Esophagus muscularis mucosa (tissue), 4 donors: ENCODE data around the gene PHC2. TPM values are rescaled to one million over a fixed set of nuclear protein-coding genes. Genes with fewer than 3 reads are reported as not detected.

ENCODE experiments used
- DNase-seq: peaks from one replicate; pipeline ENCODE4 v3.0.0-alpha.2; 2017; ENCODE audit errors: extremely low spot score
- H3K27ac ChIP-seq, 4 donors: fragments of 200-600 bp; sonication (generic); replicated peaks in 1 of 4; 1 replicate in 3 of 4; 2 replicates in 1 of 4; pipeline ENCODE4 v1.5.1; 2016 to 2019; ENCODE audit warnings: mild to moderate bottlenecking in 1 of 4
- H3K27me3 ChIP-seq, 4 donors: fragments of 200-600 bp; sonication (generic); one replicate each; pipeline versions ENCODE4 v1.5.1 to v1.6.0; 2016 to 2019
- H3K36me3 ChIP-seq, 4 donors: fragments of 200-600 bp; sonication (generic); one replicate each; pipeline ENCODE4 v1.5.1; 2016 to 2019
- H3K4me1 ChIP-seq, 4 donors: fragments of 200-600 bp; sonication (generic); one replicate each; pipeline ENCODE4 v1.5.1; 2016 to 2019
- H3K4me3 ChIP-seq, 4 donors: fragments of 200-600 bp; sonication (generic); 1 replicate in 2 of 4; 2 replicates in 2 of 4; pipeline ENCODE4 v1.5.1; 2016 to 2019; ENCODE audit warnings: mild to moderate bottlenecking in 4 of 4, moderate library complexity in 1 of 4
- H3K9me3 ChIP-seq, 4 donors: fragments of 200-600 bp; sonication (generic); 1 replicate in 3 of 4; 2 replicates in 1 of 4; pipeline ENCODE4 v1.5.1; 2016 to 2019
- EP300 ChIP-seq: sonication (generic); formaldehyde crosslinking; IDR thresholded peaks from one replicate; pipeline ENCODE4 v1.6.1; 2017; ENCODE audit warnings: antibody characterized with exemption
- POLR2A ChIP-seq: fragments of 450-650 bp; IDR thresholded peaks from one replicate; pipeline ENCODE4 v1.6.1; 2017; ENCODE audit warnings: antibody characterized with exemption, moderate library complexity, mild to moderate bottlenecking, low read depth
- POLR2AphosphoS5 ChIP-seq, 2 donors: sonication (generic); formaldehyde crosslinking; IDR thresholded peaks; one replicate each; pipeline ENCODE4 v1.6.1; 2017; ENCODE audit warnings: antibody characterized with exemption in 2 of 2
- WGBS: methylation state at CpG from one replicate; pipeline ENCODE4 v1.1.5; 2018; 5-methylcytosine and 5-hydroxymethylcytosine counted together
- intact Hi-C: fragments of 100-400 bp; cut with DNase I; formaldehyde crosslinking; loops from one replicate; pipeline ENCODE4 v1.15.1; 2023
- total RNA-seq, 4 donors: library from RNA; depleted of rRNA; stranded (reverse); fragments of >200 nt; gene quantifications; one replicate each; pipeline versions ENCODE4 v1.1.0 to v1.2.1, GENCODE V29; 2016
- TF ChIP-seq, protein P1 (sequence below), 3 experiments: fragments of 200-600 bp in 2 of 3; fragments of 450-650 bp in 1 of 3; sonication (generic) in 2 of 3; IDR thresholded peaks; one replicate each; pipeline ENCODE4 v1.5.1; 2017 to 2019; ENCODE audit warnings: antibody characterized with exemption in 3 of 3, mild to moderate bottlenecking in 2 of 3, moderate library complexity in 1 of 3

Gene PHC2
- total RNA-seq, 4 donors from 2014 or later: 104 to 274 (median 201) TPM

- no peak overlapping the region for H3K4me3 ChIP-seq
- no peaks in the 10 kb centered on the region for H3K9me3 ChIP-seq
- H3K36me3 ChIP-seq: no peaks in the 10 kb centered on the region
- TF ChIP-seq EP300: no peak
- no peak for TF ChIP-seq POLR2A
- TF ChIP-seq, protein P1, sequence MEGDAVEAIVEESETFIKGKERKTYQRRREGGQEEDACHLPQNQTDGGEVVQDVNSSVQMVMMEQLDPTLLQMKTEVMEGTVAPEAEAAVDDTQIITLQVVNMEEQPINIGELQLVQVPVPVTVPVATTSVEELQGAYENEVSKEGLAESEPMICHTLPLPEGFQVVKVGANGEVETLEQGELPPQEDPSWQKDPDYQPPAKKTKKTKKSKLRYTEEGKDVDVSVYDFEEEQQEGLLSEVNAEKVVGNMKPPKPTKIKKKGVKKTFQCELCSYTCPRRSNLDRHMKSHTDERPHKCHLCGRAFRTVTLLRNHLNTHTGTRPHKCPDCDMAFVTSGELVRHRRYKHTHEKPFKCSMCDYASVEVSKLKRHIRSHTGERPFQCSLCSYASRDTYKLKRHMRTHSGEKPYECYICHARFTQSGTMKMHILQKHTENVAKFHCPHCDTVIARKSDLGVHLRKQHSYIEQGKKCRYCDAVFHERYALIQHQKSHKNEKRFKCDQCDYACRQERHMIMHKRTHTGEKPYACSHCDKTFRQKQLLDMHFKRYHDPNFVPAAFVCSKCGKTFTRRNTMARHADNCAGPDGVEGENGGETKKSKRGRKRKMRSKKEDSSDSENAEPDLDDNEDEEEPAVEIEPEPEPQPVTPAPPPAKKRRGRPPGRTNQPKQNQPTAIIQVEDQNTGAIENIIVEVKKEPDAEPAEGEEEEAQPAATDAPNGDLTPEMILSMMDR (IDR thresholded peaks at IDR 0.05): no peak
- TF ChIP-seq POLR2AphosphoS5 (IDR thresholded peaks at IDR 0.05): no peak
- H3K4me1 ChIP-seq: peaks cover 32 to 58% (median 43%) of the 10 kb centered on the region in 4 donors
- 55% methylated on average over 4 of the region's 4 CpGs for WGBS
- peak overlapping the region in 1 of 4 donors; percentile 12 for H3K27ac ChIP-seq
- intact Hi-C loops: no loop called here
- DNase-seq: no peak
- no peaks in the 10 kb centered on the region for H3K27me3 ChIP-seq
Measured at GRCh38 chr1:33383489-33383888, 47.4 kb downstream of the PHC2 start.

DNA sequence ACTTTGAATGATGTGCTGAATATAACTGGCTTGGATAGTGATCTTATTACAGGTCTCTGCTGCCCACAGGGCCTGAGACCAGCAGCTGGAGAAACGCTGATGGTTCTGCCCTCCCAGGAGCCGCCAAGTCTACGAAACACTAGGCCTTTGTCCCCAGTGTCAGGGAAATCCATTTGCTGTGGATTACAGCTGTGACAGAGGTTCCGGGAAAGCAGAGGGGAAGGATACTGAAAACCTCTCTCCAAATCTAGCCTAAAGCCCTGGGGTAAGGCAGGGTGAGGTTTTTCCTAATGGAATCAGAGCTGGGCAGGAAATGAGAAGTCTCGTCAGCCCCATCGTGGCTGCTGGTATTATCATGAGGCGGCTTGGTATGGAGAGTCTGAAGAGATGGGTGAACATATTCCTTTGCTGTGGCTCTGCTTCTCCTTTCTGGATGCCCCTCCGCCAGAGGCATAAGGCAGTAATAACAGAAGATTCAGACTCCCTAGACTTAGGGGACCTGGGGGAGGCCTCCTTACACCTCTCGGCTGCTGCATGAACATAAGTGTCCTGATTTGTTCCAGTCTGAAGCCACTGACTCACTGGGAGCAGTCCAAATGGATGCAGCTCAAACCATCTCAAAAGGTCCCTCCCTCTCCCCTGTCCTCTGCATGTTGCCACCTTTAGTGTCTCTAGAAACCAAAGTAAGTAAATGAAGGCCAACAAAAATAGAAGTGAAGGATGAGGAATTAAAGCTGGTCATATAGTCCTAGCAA lies 48.1 kb downstream of the PHC2 start:
- intact Hi-C loops: no loop called here
- Histone ChIP-seq H3K27ac (peak overlapping the region in 3 of 4 donors; percentile 12 to 28 (median 23)), H3K27me3 (no peaks in the 10 kb centered on the region), H3K4me1 (peaks cover 32 to 53% (median 38%) of the 10 kb centered on the region in 4 donors), H3K4me3 (no peak overlapping the region), H3K9me3 (no peaks in the 10 kb centered on the region), H3K36me3 (no peaks in the 10 kb centered on the region)
- DNase-seq: no peak
- no peak for TF ChIP-seq EP300
- TF ChIP-seq, protein P1 (IDR thresholded peaks at IDR 0.05): no peak
- no peak for TF ChIP-seq POLR2AphosphoS5 (IDR thresholded peaks at IDR 0.05)
- TF ChIP-seq POLR2A: no peak
- WGBS: 73% methylated on average over 8 of the region's 9 CpGs

GRCh38 chr1:33381977-33382376 lies 48.9 kb downstream of the PHC2 start:
- H3K4me3 ChIP-seq: no peak overlapping the region
- no peaks in the 10 kb centered on the region for H3K36me3 ChIP-seq
- H3K4me1 ChIP-seq: peaks cover 27 to 52% (median 34%) of the 10 kb centered on the region in 4 donors
- 86% methylated on average over 4 of the region's 4 CpGs for WGBS
- intact Hi-C loops: no loop called here
- H3K9me3 ChIP-seq: no peaks in the 10 kb centered on the region
- peak overlapping the region in 2 of 4 donors; percentile 12 to 28 for H3K27ac ChIP-seq
- TF ChIP-seq, protein P1 (IDR thresholded peaks at IDR 0.05): no peak
- no peak for TF ChIP-seq POLR2AphosphoS5 (IDR thresholded peaks at IDR 0.05)
- TF ChIP-seq POLR2A: no peak
- TF ChIP-seq EP300: no peak
- no peaks in the 10 kb centered on the region for H3K27me3 ChIP-seq
- DNase-seq: no peak

- intact Hi-C loops: no loop called here
- Histone ChIP-seq H3K27me3 (no peaks in the 10 kb centered on the region), H3K9me3 (no peaks in the 10 kb centered on the region), H3K27ac (no peak overlapping the region), H3K4me3 (no peak overlapping the region), H3K36me3 (no peaks in the 10 kb centered on the region), H3K4me1 (peaks cover 27 to 52% (median 34%) of the 10 kb centered on the region in 4 donors)
- WGBS: 82% methylated on average over 2 of the region's 2 CpGs
- TF ChIP-seq EP300: no peak
- no peak for DNase-seq
Measured at GRCh38 chr1:33380811-33381210, 50.1 kb downstream of the PHC2 start.

DNA sequence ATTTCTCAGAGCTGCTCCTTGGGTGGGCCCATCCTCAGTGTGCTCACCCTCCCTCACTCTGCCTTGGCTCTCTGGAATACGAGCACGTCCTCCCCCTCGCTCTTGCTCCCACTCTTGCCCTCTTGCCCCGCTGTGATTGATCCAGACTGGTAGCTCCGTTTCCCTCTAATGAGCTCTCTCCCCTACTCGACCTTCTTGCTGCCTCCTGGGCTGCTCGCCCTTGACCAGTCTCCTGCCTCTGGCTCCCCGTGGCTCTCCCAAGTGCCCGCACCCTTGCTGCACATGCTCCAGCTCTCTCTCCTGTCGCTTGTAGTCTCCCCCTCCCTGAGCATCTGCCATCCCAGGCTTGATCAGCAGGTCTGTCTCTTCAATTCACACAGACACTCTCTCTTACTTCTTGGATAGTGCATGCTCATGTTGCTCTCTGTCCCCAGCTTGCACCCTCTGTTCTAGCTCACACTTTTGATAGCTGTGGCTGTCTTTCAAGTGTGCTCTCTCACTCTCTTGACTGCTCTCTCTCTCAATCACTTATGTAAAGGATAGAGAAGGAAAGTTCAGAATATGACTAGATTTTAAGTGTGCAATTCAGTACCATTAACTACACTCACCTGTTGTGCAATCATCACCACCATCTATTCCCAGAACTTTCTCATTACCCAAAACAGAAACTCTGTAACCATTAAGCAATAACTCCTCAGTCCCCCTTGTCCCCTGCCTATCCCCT lies 51.1 kb downstream of the PHC2 start:
- DNase-seq: no peak
- H3K9me3 ChIP-seq: no peaks in the 10 kb centered on the region
- H3K27me3 ChIP-seq: no peaks in the 10 kb centered on the region
- H3K4me3 ChIP-seq: no peak overlapping the region
- no peaks in the 10 kb centered on the region for H3K36me3 ChIP-seq
- peaks cover 29 to 46% (median 37%) of the 10 kb centered on the region in 4 donors for H3K4me1 ChIP-seq
- intact Hi-C loops: loop anchor here (10.0 kb wide), 1 partner anchor 55 kb away; the partner anchor contains the start of gene PHC2
- H3K27ac ChIP-seq: no peak overlapping the region
- TF ChIP-seq POLR2A (no peak), POLR2AphosphoS5 (IDR thresholded peaks at IDR 0.05) (no peak), EP300 (no peak)
- TF ChIP-seq, protein P1 (IDR thresholded peaks at IDR 0.05): no peak
- 70% methylated on average over 10 of the region's 10 CpGs for WGBS
